Parathyroid adenoma (tissue), 2 donors: ENCODE results near the gene TCF4.

Experiments used
- H2AFZ ChIP-seq: fragments of 300-600 bp; sonication (generic); one replicate; pipeline ENCODE4 v1.7.0; 2017; ENCODE audit warnings: antibody characterized with exemption, mild to moderate bottlenecking
- H3K27ac ChIP-seq: fragments of 300-600 bp; sonication (generic); one replicate; pipeline ENCODE4 v1.7.0; 2017
- H3K27me3 ChIP-seq: fragments of 300-600 bp; sonication (generic); one replicate; pipeline ENCODE4 v1.7.0; 2017; ENCODE audit warnings: low read length; ENCODE audit not compliant: control insufficient read depth, insufficient read depth
- H3K36me3 ChIP-seq: fragments of 300-600 bp; sonication (generic); one replicate; pipeline ENCODE4 v1.7.0; 2017; ENCODE audit warnings: low read length; ENCODE audit not compliant: control insufficient read depth, insufficient read depth
- H3K4me1 ChIP-seq: fragments of 300-600 bp; sonication (generic); one replicate; pipeline ENCODE4 v1.7.0; 2017; ENCODE audit warnings: control low read depth
- H3K4me2 ChIP-seq: fragments of 300-600 bp; sonication (generic); one replicate; pipeline ENCODE4 v1.7.0; 2017; ENCODE audit warnings: low read length
- H3K4me3 ChIP-seq: fragments of 300-600 bp; sonication (generic); one replicate; pipeline ENCODE4 v1.7.0; 2017; ENCODE audit warnings: low read depth, low read length
- H3K79me2 ChIP-seq: fragments of 300-600 bp; sonication (generic); one replicate; pipeline ENCODE4 v1.7.0; 2017; ENCODE audit warnings: control low read depth
- H3K9ac ChIP-seq: fragments of 300-600 bp; sonication (generic); one replicate; pipeline ENCODE4 v1.7.0; 2017; ENCODE audit warnings: mild to moderate bottlenecking
- H3K9me3 ChIP-seq: fragments of 300-600 bp; sonication (generic); one replicate; pipeline ENCODE4 v1.7.0; 2017; ENCODE audit warnings: low read length; ENCODE audit not compliant: control insufficient read depth
- CTCF ChIP-seq: fragments of 300-600 bp; sonication (generic); IDR thresholded peaks from one replicate; pipeline ENCODE4 v1.7.0; 2017; ENCODE audit warnings: antibody characterized with exemption, mild to moderate bottlenecking
- donor health status: primary hyperparathyroidism.

Gene TCF4

GRCh38 chr18:55213586-55213985 is 374.4 kb downstream of the TCF4 start:
- Histone ChIP-seq H2AFZ (no peak overlapping the region), H3K4me3 (no peak overlapping the region), H3K4me1 (no peaks in the 10 kb centered on the region), H3K4me2 (no peak overlapping the region), H3K79me2 (no peaks in the 10 kb centered on the region), H3K9me3 (no peaks in the 10 kb centered on the region), H3K36me3 (no peaks in the 10 kb centered on the region), H3K27ac (no peak overlapping the region), H3K27me3 (no peaks in the 10 kb centered on the region), H3K9ac (no peak overlapping the region)
- TF ChIP-seq CTCF, result no peak

- Histone ChIP-seq H3K27me3 (no peaks in the 10 kb centered on the region), H3K9me3 (no peaks in the 10 kb centered on the region), H3K4me2 (no peak overlapping the region), H2AFZ (no peak overlapping the region), H3K4me3 (no peak overlapping the region), H3K36me3 (no peaks in the 10 kb centered on the region), H3K79me2 (no peaks in the 10 kb centered on the region), H3K27ac (no peak overlapping the region), H3K9ac (no peak overlapping the region), H3K4me1 (no peaks in the 10 kb centered on the region)
- no peak for TF ChIP-seq CTCF
Measured at GRCh38 chr18:55206927-55207326, 381.1 kb downstream of the TCF4 start.

- Histone ChIP-seq H3K9me3 (no peaks in the 10 kb centered on the region), H2AFZ (no peak overlapping the region), H3K27me3 (peaks cover 3% of the 10 kb centered on the region), H3K79me2 (no peaks in the 10 kb centered on the region), H3K4me2 (no peak overlapping the region), H3K4me3 (no peak overlapping the region), H3K27ac (no peak overlapping the region), H3K36me3 (no peaks in the 10 kb centered on the region), H3K9ac (no peak overlapping the region), H3K4me1 (no peaks in the 10 kb centered on the region)
- no peak for TF ChIP-seq CTCF
Measured at GRCh38 chr18:55202232-55202917, 385.6 kb downstream of the TCF4 start.

GRCh38 chr18:55199291-55199963 is 388.6 kb downstream of the TCF4 start:
- TF ChIP-seq CTCF, result no peak
- Histone ChIP-seq H3K27ac (no peak overlapping the region), H3K9ac (no peak overlapping the region), H3K4me1 (no peaks in the 10 kb centered on the region), H3K9me3 (no peaks in the 10 kb centered on the region), H2AFZ (no peak overlapping the region), H3K27me3 (peaks cover 3% of the 10 kb centered on the region), H3K4me3 (no peak overlapping the region), H3K4me2 (no peak overlapping the region), H3K36me3 (no peaks in the 10 kb centered on the region), H3K79me2 (no peaks in the 10 kb centered on the region)

GRCh38 chr18:55195863-55196262 is 392.1 kb downstream of the TCF4 start:
- no peak overlapping the region for H3K27ac ChIP-seq
- no peaks in the 10 kb centered on the region for H3K79me2 ChIP-seq
- no peak for TF ChIP-seq CTCF
- no peaks in the 10 kb centered on the region for H3K4me1 ChIP-seq
- no peaks in the 10 kb centered on the region for H3K9me3 ChIP-seq
- no peak overlapping the region for H3K4me2 ChIP-seq
- H3K36me3 ChIP-seq, result no peaks in the 10 kb centered on the region
- H3K27me3 ChIP-seq, result peaks cover 3% of the 10 kb centered on the region
- no peak overlapping the region for H3K9ac ChIP-seq
- H3K4me3 ChIP-seq, result no peak overlapping the region
- no peak overlapping the region for H2AFZ ChIP-seq
